Measurements from ENCODE around the gene SLC2A9. TPM values are rescaled to one million over a fixed set of nuclear protein-coding genes. Genes with fewer than 3 reads are reported as not detected.

The SLC2A9 gene
- total and polyA plus RNA-seq, 2 of the 8 experiments (the other 6 are each of a cell fraction or from before 2014, with no cell fraction given) = 0.20 to 0.26 TPM

DNA sequence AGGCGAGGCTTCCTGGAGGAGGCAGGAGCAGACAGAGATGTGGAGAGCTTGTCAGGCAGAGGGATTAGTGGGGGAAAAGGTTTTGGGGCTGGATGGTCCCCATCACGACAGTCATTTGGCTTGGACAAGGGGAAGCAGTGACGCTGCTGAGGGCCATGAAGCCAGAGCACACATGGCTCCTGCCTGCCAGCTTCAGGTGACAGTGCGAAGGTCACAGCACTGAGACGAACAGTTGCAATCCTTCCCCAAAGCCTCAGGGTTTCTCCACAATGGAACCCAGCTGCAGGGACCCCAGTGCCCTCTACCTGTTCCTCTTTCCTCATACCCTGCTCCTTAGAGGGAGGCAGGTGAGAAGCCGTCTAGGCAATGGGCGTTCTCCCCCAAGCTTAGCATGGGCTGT is 129.6 kb downstream of the SLC2A9 start:
- no peak overlapping the region for H3K4me2 ChIP-seq (ENCODE audit: insufficient read depth in 1 of 2, low read depth in 2 of 2, low read length in 2 of 2)
- no peak overlapping the region for H3K56ac ChIP-seq (replicated peaks; ENCODE audit: insufficient read length, low read depth, low read length)
- H2BK12ac ChIP-seq (ENCODE audit: low read depth, low read length) = no peak overlapping the region
- H2AK5ac ChIP-seq (ENCODE audit: low read depth, low read length) = no peak overlapping the region
- no peak overlapping the region for H3K23ac ChIP-seq (ENCODE audit: insufficient read length)
- no peak overlapping the region for H2BK5ac ChIP-seq (ENCODE audit: low read depth, low read length)
- H4K20me1 ChIP-seq (replicated peaks in 1 of 2; ENCODE audit: control insufficient read depth in 1 of 2, insufficient read depth in 2 of 2, low read length in 2 of 2) = no peaks in the 10 kb centered on the region
- H3K23me2 ChIP-seq (ENCODE audit: low read depth, low read length) = no peaks in the 10 kb centered on the region
- no peak overlapping the region for H4K91ac ChIP-seq (replicated peaks; ENCODE audit: insufficient read length, low read length)
- H3K36me3 ChIP-seq (ENCODE audit: control insufficient read depth in 2 of 4, insufficient read depth in 4 of 4, low read length in 3 of 4) = no peaks in the 10 kb centered on the region
- H4K5ac ChIP-seq (ENCODE audit: insufficient read length, low read depth, low read length) = no peak overlapping the region
- no peak overlapping the region for H3K9ac ChIP-seq (replicated peaks in 1 of 4; ENCODE audit: extremely low read depth in 1 of 4, low read depth in 3 of 4, low read length in 3 of 4)
- H3K4me3 ChIP-seq (ENCODE audit: extremely low read depth in 1 of 4, insufficient read depth in 2 of 4, low read depth in 3 of 4, low read length in 4 of 4) = no peak overlapping the region
- H3K4me1 ChIP-seq (replicated peaks in 1 of 4; ENCODE audit: control insufficient read depth in 3 of 4, insufficient read depth in 4 of 4, low read length in 3 of 4) = peaks cover 0 to 3% (median 0%) of the 10 kb centered on the region in 4 experiments; a peak in 1 of 7 replicates
- H3K9me3 ChIP-seq (ENCODE audit: insufficient read depth in 2 of 2, low read depth in 1 of 2, low read length in 1 of 2) = no peaks in the 10 kb centered on the region
- FAIRE-seq (no peak), DNase-seq (ENCODE audit: low read depth in 1 of 2, low spot score in 2 of 2) (no peak)
- H3K27me3 ChIP-seq (replicated peaks in 1 of 4; ENCODE audit: control insufficient read depth in 3 of 4, extremely low read depth in 1 of 4, insufficient read depth in 3 of 4, low read length in 3 of 4) = no peaks in the 10 kb centered on the region; a peak in 1 of 7 replicates
- no peaks in the 10 kb centered on the region for H3K79me1 ChIP-seq (ENCODE audit: low read depth, low read length)
- H3K18ac ChIP-seq (ENCODE audit: extremely low read depth, low read length) = no peak overlapping the region
- no peak overlapping the region for H2BK120ac ChIP-seq (replicated peaks; ENCODE audit: low read depth, low read length)
- H3K14ac ChIP-seq (ENCODE audit: insufficient read length) = no peak overlapping the region
- H2AFZ ChIP-seq (ENCODE audit: low read length) = no peak overlapping the region
- POLR2A ChIA-PET (ENCODE audit: partially characterized antibody) = no interaction called here
- no peaks in the 10 kb centered on the region for H3K79me2 ChIP-seq (ENCODE audit: control insufficient read depth in 1 of 2, insufficient read depth in 2 of 2, low read length in 2 of 2)
- H4K8ac ChIP-seq (ENCODE audit: extremely low read depth, insufficient read depth, low read length) = no peak overlapping the region
- H2BK20ac ChIP-seq (ENCODE audit: low read length) = no peak overlapping the region
- CTCF ChIA-PET (ENCODE audit: partially characterized antibody) = interaction anchor here (0.8 to 2.9 kb wide), 6 partner anchors 15 to 127 kb away, joined by 3 to 16 read pairs (median 6); no protein-coding TSS in a partner anchor
- H3K27ac ChIP-seq (ENCODE audit: low read depth, low read length) = no peak overlapping the region
- 93% methylated on average over 7 of the region's 7 CpGs; no CpG with 5 or more reads in 1 of the 2 experiments for WGBS, 2 experiments (ENCODE audit: extremely low coverage in 1 of 2, insufficient coverage in 1 of 2, insufficient read length in 1 of 2, insufficient replicate concordance in 2 of 2, low coverage in 1 of 2, low lambda C conversion rate in 2 of 2, missing lambda C conversion rate in 1 of 2)
- H2BK15ac ChIP-seq (ENCODE audit: low read length) = no peak overlapping the region
- H3K4ac ChIP-seq (replicated peaks; ENCODE audit: insufficient read length, low read depth, low read length) = no peak overlapping the region
- TF ChIP-seq POU5F1 (IDR thresholded peaks at IDR 0.05; ENCODE audit: low read depth, low read length) (no peak), POLR2AphosphoS5 (IDR thresholded peaks at IDR 0.05; ENCODE audit: low read depth, low read length) (no peak), CHD1 (IDR thresholded peaks at IDR 0.05; ENCODE audit: low read depth, low read length) (no peak), GTF2F1 (IDR thresholded peaks at IDR 0.05; ENCODE audit: borderline replicate concordance, low read depth, low read length) (no peak), USF2 (IDR thresholded peaks at IDR 0.05; ENCODE audit: low read length) (no peak), TCF12 (IDR thresholded peaks at IDR 0.05; ENCODE audit: low read depth, low read length) (no peak), HDAC6 (IDR thresholded peaks at IDR 0.05; ENCODE audit: low read depth, low read length) (no peak), TAF7 (optimal IDR thresholded peaks at IDR 0.05; ENCODE audit: borderline replicate concordance, low read depth, low read length) (no peak), RXRA (IDR thresholded peaks at IDR 0.05; ENCODE audit: insufficient read depth, low read depth, low read length) (no peak), ATF2 (IDR thresholded peaks at IDR 0.05; ENCODE audit: low read length) (no peak), EZH2 (IDR thresholded peaks at IDR 0.05; ENCODE audit: low read depth, low read length, severe bottlenecking) (no peak), PHF8 (conservative IDR thresholded peaks at IDR 0.05; ENCODE audit: low read depth, low read length) (no peak)
